GM12801 (cell line): ENCODE data around the gene CR1L.

ENCODE experiments used
- TF ChIP-seq, protein P1 (sequence below): IDR thresholded peaks from one replicate; pipeline ENCODE4 v1.5.1; 2011; ENCODE audit warnings: control low read depth; ENCODE audit not compliant: insufficient read length; ENCODE audit errors: extremely low read depth

The CR1L gene

DNA sequence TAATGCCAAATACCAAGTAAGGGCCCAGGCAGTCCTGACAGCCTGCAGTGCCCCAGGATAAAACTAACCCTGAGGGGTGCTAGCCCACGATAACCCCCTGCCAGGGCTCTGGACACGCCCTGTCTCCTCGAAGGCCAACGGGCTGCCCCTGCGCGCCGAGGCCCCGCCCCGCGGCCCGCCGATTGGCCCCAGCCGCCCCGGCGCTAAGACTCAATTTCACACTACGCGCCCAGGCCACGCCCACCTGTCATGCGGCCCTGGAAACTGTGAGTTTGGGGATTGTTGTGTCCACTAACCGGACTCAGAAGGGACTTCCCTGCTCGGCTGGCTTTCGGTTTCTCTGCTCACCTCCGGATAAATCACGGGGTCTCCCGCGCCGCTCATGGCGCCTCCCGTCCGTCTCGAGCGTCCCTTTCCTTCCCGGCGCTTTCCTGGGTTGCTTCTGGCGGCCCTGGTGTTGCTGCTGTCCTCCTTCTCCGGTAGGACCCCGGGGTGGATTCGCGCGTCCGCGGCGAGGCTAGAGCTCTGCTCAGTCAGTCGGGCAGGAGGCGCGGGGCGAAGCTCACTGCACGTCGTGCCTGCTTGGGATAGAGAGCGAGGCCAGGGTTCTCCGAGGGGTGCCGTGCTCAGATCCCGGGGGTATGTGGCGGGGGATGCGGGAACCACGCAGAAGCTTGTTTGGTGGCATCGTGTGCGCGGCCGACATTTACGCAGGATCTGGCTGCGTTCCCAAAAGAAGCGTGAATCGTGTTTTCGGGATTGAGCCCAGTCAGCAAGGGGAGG lies at the start of gene CR1L:
TSS of gene CR1L (plus strand) at position 282 of the 783 bp plus-strand sequence. CDS start at position 383, 101 bp downstream.
- TF ChIP-seq, protein P1, sequence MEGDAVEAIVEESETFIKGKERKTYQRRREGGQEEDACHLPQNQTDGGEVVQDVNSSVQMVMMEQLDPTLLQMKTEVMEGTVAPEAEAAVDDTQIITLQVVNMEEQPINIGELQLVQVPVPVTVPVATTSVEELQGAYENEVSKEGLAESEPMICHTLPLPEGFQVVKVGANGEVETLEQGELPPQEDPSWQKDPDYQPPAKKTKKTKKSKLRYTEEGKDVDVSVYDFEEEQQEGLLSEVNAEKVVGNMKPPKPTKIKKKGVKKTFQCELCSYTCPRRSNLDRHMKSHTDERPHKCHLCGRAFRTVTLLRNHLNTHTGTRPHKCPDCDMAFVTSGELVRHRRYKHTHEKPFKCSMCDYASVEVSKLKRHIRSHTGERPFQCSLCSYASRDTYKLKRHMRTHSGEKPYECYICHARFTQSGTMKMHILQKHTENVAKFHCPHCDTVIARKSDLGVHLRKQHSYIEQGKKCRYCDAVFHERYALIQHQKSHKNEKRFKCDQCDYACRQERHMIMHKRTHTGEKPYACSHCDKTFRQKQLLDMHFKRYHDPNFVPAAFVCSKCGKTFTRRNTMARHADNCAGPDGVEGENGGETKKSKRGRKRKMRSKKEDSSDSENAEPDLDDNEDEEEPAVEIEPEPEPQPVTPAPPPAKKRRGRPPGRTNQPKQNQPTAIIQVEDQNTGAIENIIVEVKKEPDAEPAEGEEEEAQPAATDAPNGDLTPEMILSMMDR = no peak

DNA sequence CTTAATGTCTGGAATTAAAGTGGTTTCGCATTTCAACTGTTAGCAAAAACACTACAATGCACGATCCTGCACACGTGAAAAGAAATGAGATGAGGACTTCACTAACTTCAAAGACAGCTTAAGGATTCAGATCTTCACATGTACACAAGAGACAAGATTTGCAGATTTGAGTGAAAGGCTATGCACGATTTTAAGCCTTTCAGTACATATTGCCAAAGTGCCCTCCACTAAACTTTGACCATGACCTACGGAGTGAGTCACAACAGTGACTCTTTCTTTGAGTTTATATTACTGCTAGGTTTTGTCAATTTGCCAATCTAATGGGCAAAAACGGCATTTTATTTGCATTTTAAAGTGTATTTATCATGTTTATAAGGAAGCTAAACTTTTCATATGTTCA lies 41.2 kb upstream of the CR1L start:
- TF ChIP-seq, protein P1 = no peak

DNA sequence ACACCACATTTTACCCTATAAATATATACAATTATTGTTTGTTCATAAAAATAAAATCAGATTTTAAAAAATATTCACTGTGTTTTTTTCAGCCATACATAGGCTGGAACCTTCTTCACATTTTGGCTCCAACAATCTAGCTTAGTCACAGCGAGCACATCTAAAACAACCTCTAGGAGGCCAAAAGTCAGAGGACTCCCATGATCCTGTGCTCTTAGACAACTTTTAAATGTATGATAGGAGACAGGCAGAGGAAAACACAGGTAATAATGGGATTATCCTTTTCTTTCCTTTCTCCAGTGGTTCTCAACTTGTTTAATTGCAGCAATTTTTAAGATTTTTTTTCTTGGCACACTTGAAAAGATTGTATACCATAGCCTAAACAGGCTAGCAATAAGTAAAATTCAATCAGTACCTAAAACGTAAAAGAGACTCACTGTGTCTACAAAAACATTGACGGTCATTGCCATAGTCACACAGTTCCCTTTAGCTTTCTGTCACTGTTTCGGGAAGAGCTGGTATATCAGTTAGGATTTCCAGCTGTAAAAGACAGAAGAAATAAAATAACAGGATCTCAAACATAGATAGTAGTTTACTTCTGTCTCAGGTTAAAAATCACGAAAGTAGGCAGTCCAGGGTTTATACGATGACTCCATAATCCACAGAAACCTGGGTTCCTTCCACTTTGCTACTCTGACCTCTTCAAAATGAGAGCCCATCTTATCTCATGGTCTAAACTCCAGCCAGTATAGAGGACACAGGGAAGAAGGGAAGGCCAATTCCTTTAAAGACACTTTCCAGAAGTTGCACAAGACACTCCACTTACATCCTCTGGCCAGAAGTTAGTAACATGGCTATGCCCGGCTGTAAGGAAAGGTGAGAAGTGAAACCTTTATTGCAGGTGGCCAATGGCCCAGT lies 39.2 kb upstream of the CR1L start:
- TF ChIP-seq, protein P1 = no peak

DNA sequence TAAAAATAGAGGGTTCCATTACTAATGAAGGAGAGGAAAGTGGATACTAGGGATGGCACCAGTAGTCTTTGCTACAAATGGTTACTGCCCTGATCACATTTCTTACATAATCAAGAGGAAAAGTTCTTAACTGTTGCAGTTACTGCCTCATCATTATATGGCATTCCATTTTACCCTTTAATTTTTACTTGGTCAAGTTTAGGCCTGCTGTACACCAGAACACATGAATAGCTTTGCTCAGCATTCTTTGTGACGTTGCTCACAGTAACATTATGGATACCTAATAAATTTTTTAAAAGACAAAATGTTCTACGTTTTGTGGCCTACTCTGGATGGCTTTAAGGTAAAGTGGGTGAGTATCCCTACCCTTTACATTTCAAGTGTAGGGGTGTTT lies 38.6 kb upstream of the CR1L start:
- TF ChIP-seq, protein P1 = no peak

DNA sequence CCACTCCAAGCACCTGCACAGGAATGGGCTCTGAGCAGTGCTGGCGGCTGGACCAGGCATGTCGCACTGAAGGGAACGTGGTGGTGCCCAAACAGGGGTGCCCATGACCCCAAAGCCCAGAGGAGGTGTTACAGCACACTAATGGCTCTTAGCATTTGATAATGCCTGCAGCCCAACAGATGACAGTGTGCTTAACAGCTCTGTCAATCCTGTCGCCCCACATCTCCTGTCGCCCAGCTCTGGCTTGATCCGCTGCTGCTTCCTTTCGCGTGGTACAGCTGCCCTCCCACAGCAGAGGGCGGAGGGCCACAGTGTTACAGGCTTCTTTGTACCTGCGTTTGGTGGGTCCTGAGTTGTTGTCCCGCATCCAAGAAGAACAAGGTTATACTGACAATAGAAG lies 32.2 kb upstream of the CR1L start:
- TF ChIP-seq, protein P1 = no peak

DNA sequence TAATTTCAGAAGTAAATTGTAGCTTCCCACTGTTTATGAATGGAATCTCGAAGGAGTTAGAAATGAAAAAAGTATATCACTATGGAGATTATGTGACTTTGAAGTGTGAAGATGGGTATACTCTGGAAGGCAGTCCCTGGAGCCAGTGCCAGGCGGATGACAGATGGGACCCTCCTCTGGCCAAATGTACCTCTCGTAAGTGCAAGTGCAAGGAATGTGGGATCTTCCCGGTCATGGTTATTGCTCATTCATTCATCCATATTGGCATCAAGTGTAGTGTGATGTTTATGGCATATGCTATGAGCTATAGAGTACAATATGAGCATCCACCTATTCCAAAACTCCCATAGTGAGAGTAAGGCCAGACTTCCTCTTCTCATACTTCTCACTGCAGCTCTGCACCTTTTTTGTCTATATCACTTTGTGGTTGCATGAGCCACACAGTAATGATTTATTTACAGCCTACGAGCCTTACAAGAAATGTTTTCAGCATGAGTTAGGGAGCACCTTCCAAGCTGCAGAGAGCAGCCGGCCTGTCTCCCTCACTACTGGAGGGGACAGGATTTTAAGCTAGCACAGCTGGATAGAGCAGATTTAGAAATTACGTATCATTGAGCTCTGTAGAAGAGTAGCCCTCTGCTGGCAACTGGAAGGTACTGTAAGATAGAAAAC lies 24.9 kb upstream of the CR1L start:
- TF ChIP-seq, protein P1 = no peak

DNA sequence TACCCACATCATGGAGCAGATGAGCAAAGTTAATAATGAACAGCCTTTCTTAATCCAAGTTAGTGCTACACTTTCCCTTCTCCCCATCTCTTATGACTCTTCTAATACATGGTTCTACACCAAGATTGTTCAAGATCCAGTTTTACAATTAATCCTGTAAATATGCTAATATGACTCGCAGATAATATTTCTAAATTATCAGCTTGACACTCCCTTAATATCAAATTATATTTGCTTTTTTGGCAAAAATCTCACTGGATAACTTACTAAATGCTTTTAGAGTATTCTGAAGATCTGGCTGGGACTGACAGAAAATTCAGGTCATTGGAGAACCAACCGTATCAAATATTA lies 24.4 kb upstream of the CR1L start:
- TF ChIP-seq, protein P1 = no peak
